Measurements from ENCODE around the gene FAM180A.
"Not testable (repeated sequence)": the region's sequence is repeated elsewhere in the genome, so short reads cannot be mapped to it uniquely, and the experiment has no call there.

The FAM180A gene

GRCh38 chr7:135748770-135749169 lies at the start of gene FAM180A:
TSS of gene FAM180A (minus strand) at chr7:135748813. CDS start at chr7:135748580, 233 bp downstream.
- DNase-seq (ENCODE audit: low read depth), result no peak

- DNase-seq (ENCODE audit: low read depth), result no peak
Observed at GRCh38 chr7:135798095-135798494, 49.5 kb upstream of the FAM180A start.

- DNase-seq (ENCODE audit: low read depth), result no peak
Observed at GRCh38 chr7:135795846-135796570, 47.4 kb upstream of the FAM180A start.

- no peak for DNase-seq (ENCODE audit: low read depth)
Observed at GRCh38 chr7:135793841-135794240, 45.2 kb upstream of the FAM180A start.

- no peak for DNase-seq (ENCODE audit: low read depth)
Observed at GRCh38 chr7:135792866-135793265, 44.3 kb upstream of the FAM180A start.

GRCh38 chr7:135792363-135792668 lies 43.7 kb upstream of the FAM180A start:
- no peak for DNase-seq (ENCODE audit: low read depth)

GRCh38 chr7:135791543-135792362 lies 43.1 kb upstream of the FAM180A start:
- no peak for DNase-seq (ENCODE audit: low read depth)

- DNase-seq (ENCODE audit: low read depth), result no peak
Observed at GRCh38 chr7:135790371-135790977, 41.9 kb upstream of the FAM180A start.

GRCh38 chr7:135789956-135790355 lies 41.3 kb upstream of the FAM180A start:
- DNase-seq (ENCODE audit: low read depth), result no peak

GRCh38 chr7:135789431-135789830 lies 40.8 kb upstream of the FAM180A start:
- DNase-seq (ENCODE audit: low read depth), result no peak

GRCh38 chr7:135786911-135787310 lies 38.3 kb upstream of the FAM180A start:
- DNase-seq (ENCODE audit: low read depth), result no peak

GRCh38 chr7:135785065-135785464 lies 36.5 kb upstream of the FAM180A start:
- DNase-seq (ENCODE audit: low read depth), result no peak

GRCh38 chr7:135784013-135784412 lies 35.4 kb upstream of the FAM180A start:
- DNase-seq (ENCODE audit: low read depth), result no peak

- no peak for DNase-seq (ENCODE audit: low read depth)
Observed at GRCh38 chr7:135782801-135783200, 34.2 kb upstream of the FAM180A start.

- no peak for DNase-seq (ENCODE audit: low read depth)
Observed at GRCh38 chr7:135782377-135782776, 33.8 kb upstream of the FAM180A start.

- peak; percentile 40 for DNase-seq (ENCODE audit: low read depth)
Observed at GRCh38 chr7:135777626-135778398, 29.2 kb upstream of the FAM180A start.

GRCh38 chr7:135775915-135776314 lies 27.3 kb upstream of the FAM180A start:
- DNase-seq (ENCODE audit: low read depth), result not testable (repeated sequence)

- peak; percentile 20 for DNase-seq (ENCODE audit: low read depth)
Observed at GRCh38 chr7:135775230-135775629, 26.6 kb upstream of the FAM180A start.

- DNase-seq (ENCODE audit: low read depth), result peak; percentile 82
Observed at GRCh38 chr7:135774284-135774683, 25.7 kb upstream of the FAM180A start.

- DNase-seq (ENCODE audit: low read depth), result no peak
Observed at GRCh38 chr7:135773464-135773863, 24.9 kb upstream of the FAM180A start.

GRCh38 chr7:135772639-135773222 lies 24.1 kb upstream of the FAM180A start:
- no peak for DNase-seq (ENCODE audit: low read depth)

All from iris pigment epithelial cell (primary cell).